GM23338 (cell line): ENCODE measurements around the gene PDE4B. TPM values are rescaled to one million over a fixed set of nuclear protein-coding genes. Genes with fewer than 3 reads are reported as not detected.
A peak's percentile ranks its signal among the peaks of the same experiment; 100 is the strongest.

Experiments
- ATAC-seq: fragments of 200-7000 bp; cut with Tn5 transposase; 3 replicates; pipeline ENCODE4 v1.9.1; 2020
- DNase-seq: peaks from one replicate; pipeline ENCODE4 v3.0.0-alpha.2; 2015; ENCODE audit warnings: low spot score
- H2AFZ ChIP-seq: fragments of 200-600 bp; sonication (generic); 2 replicates; pipeline ENCODE4 v1.8.0; 2016; ENCODE audit warnings: antibody characterized with exemption, mild to moderate bottlenecking, moderate library complexity
- H3F3A ChIP-seq: fragments of 200-600 bp; sonication (generic); replicated peaks from 2 replicates; pipeline ENCODE4 v1.8.0; 2017; ENCODE audit warnings: antibody characterized with exemption, mixed run types, low read depth
- H3K27ac ChIP-seq: fragments of 200-600 bp; sonication (generic); 2 replicates; pipeline ENCODE4 v1.6.1; 2016; ENCODE audit warnings: low read depth
- H3K27me3 ChIP-seq: fragments of 200-600 bp; sonication (generic); 2 replicates; pipeline ENCODE4 v1.8.0; 2016; ENCODE audit warnings: mild to moderate bottlenecking, mixed run types, moderate library complexity; ENCODE audit not compliant: insufficient read depth
- H3K36me3 ChIP-seq: fragments of 200-600 bp; sonication (generic); 2 replicates; pipeline ENCODE4 v1.8.0; 2016; ENCODE audit warnings: mild to moderate bottlenecking; ENCODE audit not compliant: insufficient read depth
- H3K4me1 ChIP-seq: fragments of 200-600 bp; sonication (generic); 2 replicates; pipeline ENCODE4 v1.8.0; 2016; ENCODE audit warnings: mild to moderate bottlenecking, moderate library complexity; ENCODE audit not compliant: insufficient read depth
- H3K4me2 ChIP-seq: fragments of 200-600 bp; sonication (generic); 2 replicates; pipeline ENCODE4 v1.7.1; 2017; ENCODE audit warnings: mixed run types
- H3K4me3 ChIP-seq: fragments of 200-600 bp; sonication (generic); 2 replicates; pipeline ENCODE4 v1.6.1; 2016; ENCODE audit warnings: mixed run types
- H3K79me2 ChIP-seq: fragments of 200-600 bp; sonication (generic); replicated peaks from 2 replicates; pipeline ENCODE4 v1.8.0; 2017; ENCODE audit warnings: mild to moderate bottlenecking; ENCODE audit not compliant: insufficient read depth
- H3K9me2 ChIP-seq: fragments of 200-600 bp; sonication (generic); 2 replicates; pipeline ENCODE4 v1.8.0; 2017; ENCODE audit not compliant: insufficient read depth
- H4K20me1 ChIP-seq: fragments of 200-600 bp; sonication (generic); replicated peaks from 2 replicates; pipeline ENCODE4 v1.8.0; 2017; ENCODE audit warnings: mild to moderate bottlenecking; ENCODE audit not compliant: insufficient read depth
- H3K27ac Mint-ChIP-seq: 2 replicates; pipeline ENCODE4 v1.8.0; 2020; ENCODE audit warnings: inconsistent platforms, mild to moderate bottlenecking, moderate library complexity, mixed read lengths
- H3K27me3 Mint-ChIP-seq: 3 replicates; pipeline ENCODE4 v1.8.0; 2022; ENCODE audit warnings: low read depth, mild to moderate bottlenecking, moderate library complexity, mixed read lengths, inconsistent platforms; ENCODE audit not compliant: insufficient read depth, poor library complexity
- H3K36me3 Mint-ChIP-seq: 3 replicates; pipeline ENCODE4 v1.8.0; 2021; ENCODE audit warnings: low read depth, mild to moderate bottlenecking, inconsistent platforms, moderate library complexity, mixed read lengths
- H3K4me1 Mint-ChIP-seq: 3 replicates; pipeline ENCODE4 v1.8.0; 2020; ENCODE audit warnings: mild to moderate bottlenecking, inconsistent platforms, mixed read lengths
- H3K4me3 Mint-ChIP-seq: 3 replicates; pipeline ENCODE4 v1.8.0; 2021; ENCODE audit warnings: moderate library complexity, mild to moderate bottlenecking, inconsistent platforms, mixed read lengths
- H3K9me3 Mint-ChIP-seq: 3 replicates; pipeline ENCODE4 v1.8.0; 2020; ENCODE audit warnings: moderate library complexity, mild to moderate bottlenecking, inconsistent platforms, mixed read lengths
- CREB1 ChIP-seq: fragments of 250-450 bp; sonication (Bioruptor Pico); IDR thresholded peaks from 2 replicates; pipeline ENCODE4 v1.5.0; 2020; ENCODE audit warnings: low read depth, mild to moderate bottlenecking, moderate library complexity
- EZH2 ChIP-seq: fragments of 200-600 bp; sonication (generic); IDR thresholded peaks from one replicate; pipeline ENCODE4 v1.8.0; 2017; ENCODE audit warnings: antibody characterized with exemption, mild to moderate bottlenecking, low read depth; ENCODE audit not compliant: unreplicated experiment
- EZH2phosphoT487 ChIP-seq: fragments of 200-600 bp; sonication (generic); IDR thresholded peaks from one replicate; pipeline ENCODE4 v1.8.1; 2018; ENCODE audit warnings: antibody characterized with exemption; ENCODE audit not compliant: unreplicated experiment
- JUNB ChIP-seq: IDR thresholded peaks from one replicate; pipeline ENCODE4 v1.6.1; 2016; ENCODE audit warnings: antibody characterized with exemption; ENCODE audit not compliant: unreplicated experiment
- NANOG ChIP-seq: IDR thresholded peaks from 2 replicates; pipeline ENCODE4 v1.6.1; 2016; ENCODE audit warnings: antibody characterized with exemption, borderline replicate concordance
- POLR2AphosphoS5 ChIP-seq: IDR thresholded peaks from 2 replicates; pipeline ENCODE4 v1.6.1; 2016; ENCODE audit warnings: antibody characterized with exemption, low read depth
- ZNF331 ChIP-seq: fragments of 250-450 bp; sonication (Bioruptor Pico); IDR thresholded peaks from 2 replicates; pipeline ENCODE4 v1.5.0; 2020; ENCODE audit warnings: low read depth, mild to moderate bottlenecking, moderate library complexity
- polyA plus RNA-seq: library from polyadenylated mRNA; unstranded; fragments of >200 nt; fragmentation: Nextera tagmentation; extraction: Ambion mirVana; gene quantifications from 2 replicates; pipeline ENCODE4 v1.2.1, GENCODE V29; 2016
- total RNA-seq: library from RNA; depleted of rRNA; stranded (reverse); fragments of >200 nt; shearing (Covaris generic); gene quantifications from 2 replicates; pipeline ENCODE4 v1.2.3, GENCODE V29; 2014
- TF ChIP-seq, protein P1 (sequence below), 2 experiments: fragments of 200-600 bp in 1 of 2; sonication (generic) in 1 of 2; conservative IDR thresholded peaks; 2 replicates each; pipeline versions ENCODE4 v1.5.1 to v1.6.1; 2016 to 2017; ENCODE audit warnings: antibody characterized with exemption in 2 of 2, low read depth in 2 of 2, mild to moderate bottlenecking in 2 of 2, moderate library complexity in 1 of 2
- TF ChIP-seq, protein P2 (sequence below): IDR thresholded peaks from 2 replicates; pipeline ENCODE4 v1.6.1; 2016; ENCODE audit warnings: antibody characterized with exemption
- TF ChIP-seq, protein P3 (sequence below): IDR thresholded peaks from one replicate; pipeline ENCODE4 v1.6.1; 2018; ENCODE audit warnings: antibody characterized with exemption; ENCODE audit not compliant: unreplicated experiment

PDE4B gene
- total and polyA plus RNA-seq, 2 experiments from 2014 or later, result 14.0 to 25.6 TPM

DNA sequence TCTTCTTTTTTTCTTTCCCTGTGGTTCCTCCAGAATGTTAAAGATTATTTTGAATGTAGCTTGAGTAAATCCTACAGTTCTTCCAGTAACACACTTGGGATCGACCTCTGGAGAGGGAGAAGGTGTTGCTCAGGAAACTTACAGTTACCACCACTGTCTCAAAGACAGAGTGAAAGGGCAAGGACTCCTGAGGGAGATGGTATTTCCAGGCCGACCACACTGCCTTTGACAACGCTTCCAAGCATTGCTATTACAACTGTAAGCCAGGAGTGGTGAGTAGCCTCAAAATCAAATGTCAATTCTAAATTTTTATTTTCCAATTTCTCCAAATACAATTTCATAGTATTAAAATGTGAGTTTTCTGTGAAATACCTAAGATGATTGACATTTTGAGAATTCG is 125.9 kb downstream of the PDE4B start:
- H2AFZ ChIP-seq, result no peak overlapping the region
- TF ChIP-seq EZH2, result no peak
- no peak for TF ChIP-seq POLR2AphosphoS5
- no peak for TF ChIP-seq ZNF331
- TF ChIP-seq, protein P1, sequence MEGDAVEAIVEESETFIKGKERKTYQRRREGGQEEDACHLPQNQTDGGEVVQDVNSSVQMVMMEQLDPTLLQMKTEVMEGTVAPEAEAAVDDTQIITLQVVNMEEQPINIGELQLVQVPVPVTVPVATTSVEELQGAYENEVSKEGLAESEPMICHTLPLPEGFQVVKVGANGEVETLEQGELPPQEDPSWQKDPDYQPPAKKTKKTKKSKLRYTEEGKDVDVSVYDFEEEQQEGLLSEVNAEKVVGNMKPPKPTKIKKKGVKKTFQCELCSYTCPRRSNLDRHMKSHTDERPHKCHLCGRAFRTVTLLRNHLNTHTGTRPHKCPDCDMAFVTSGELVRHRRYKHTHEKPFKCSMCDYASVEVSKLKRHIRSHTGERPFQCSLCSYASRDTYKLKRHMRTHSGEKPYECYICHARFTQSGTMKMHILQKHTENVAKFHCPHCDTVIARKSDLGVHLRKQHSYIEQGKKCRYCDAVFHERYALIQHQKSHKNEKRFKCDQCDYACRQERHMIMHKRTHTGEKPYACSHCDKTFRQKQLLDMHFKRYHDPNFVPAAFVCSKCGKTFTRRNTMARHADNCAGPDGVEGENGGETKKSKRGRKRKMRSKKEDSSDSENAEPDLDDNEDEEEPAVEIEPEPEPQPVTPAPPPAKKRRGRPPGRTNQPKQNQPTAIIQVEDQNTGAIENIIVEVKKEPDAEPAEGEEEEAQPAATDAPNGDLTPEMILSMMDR (conservative IDR thresholded peaks at IDR 0.05; ENCODE audit: low read depth in 2 of 2), result no peak
- TF ChIP-seq, protein P2, sequence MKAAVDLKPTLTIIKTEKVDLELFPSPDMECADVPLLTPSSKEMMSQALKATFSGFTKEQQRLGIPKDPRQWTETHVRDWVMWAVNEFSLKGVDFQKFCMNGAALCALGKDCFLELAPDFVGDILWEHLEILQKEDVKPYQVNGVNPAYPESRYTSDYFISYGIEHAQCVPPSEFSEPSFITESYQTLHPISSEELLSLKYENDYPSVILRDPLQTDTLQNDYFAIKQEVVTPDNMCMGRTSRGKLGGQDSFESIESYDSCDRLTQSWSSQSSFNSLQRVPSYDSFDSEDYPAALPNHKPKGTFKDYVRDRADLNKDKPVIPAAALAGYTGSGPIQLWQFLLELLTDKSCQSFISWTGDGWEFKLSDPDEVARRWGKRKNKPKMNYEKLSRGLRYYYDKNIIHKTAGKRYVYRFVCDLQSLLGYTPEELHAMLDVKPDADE, result no peak
- TF ChIP-seq CREB1 (CRISPR knock-in tag), result no peak
- no peak for TF ChIP-seq EZH2phosphoT487
- TF ChIP-seq, protein P3, sequence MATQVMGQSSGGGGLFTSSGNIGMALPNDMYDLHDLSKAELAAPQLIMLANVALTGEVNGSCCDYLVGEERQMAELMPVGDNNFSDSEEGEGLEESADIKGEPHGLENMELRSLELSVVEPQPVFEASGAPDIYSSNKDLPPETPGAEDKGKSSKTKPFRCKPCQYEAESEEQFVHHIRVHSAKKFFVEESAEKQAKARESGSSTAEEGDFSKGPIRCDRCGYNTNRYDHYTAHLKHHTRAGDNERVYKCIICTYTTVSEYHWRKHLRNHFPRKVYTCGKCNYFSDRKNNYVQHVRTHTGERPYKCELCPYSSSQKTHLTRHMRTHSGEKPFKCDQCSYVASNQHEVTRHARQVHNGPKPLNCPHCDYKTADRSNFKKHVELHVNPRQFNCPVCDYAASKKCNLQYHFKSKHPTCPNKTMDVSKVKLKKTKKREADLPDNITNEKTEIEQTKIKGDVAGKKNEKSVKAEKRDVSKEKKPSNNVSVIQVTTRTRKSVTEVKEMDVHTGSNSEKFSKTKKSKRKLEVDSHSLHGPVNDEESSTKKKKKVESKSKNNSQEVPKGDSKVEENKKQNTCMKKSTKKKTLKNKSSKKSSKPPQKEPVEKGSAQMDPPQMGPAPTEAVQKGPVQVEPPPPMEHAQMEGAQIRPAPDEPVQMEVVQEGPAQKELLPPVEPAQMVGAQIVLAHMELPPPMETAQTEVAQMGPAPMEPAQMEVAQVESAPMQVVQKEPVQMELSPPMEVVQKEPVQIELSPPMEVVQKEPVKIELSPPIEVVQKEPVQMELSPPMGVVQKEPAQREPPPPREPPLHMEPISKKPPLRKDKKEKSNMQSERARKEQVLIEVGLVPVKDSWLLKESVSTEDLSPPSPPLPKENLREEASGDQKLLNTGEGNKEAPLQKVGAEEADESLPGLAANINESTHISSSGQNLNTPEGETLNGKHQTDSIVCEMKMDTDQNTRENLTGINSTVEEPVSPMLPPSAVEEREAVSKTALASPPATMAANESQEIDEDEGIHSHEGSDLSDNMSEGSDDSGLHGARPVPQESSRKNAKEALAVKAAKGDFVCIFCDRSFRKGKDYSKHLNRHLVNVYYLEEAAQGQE, result no peak
- TF ChIP-seq NANOG, result no peak
- TF ChIP-seq JUNB, result no peak
- H3K79me2 ChIP-seq, result no peaks in the 10 kb centered on the region
- H3K27me3 ChIP-seq, result no peaks in the 10 kb centered on the region
- no peak overlapping the region for H3K4me2 ChIP-seq
- H3K4me1 ChIP-seq, result no peaks in the 10 kb centered on the region
- no peaks in the 10 kb centered on the region for H3F3A ChIP-seq
- no peak for ATAC-seq
- H3K9me3 Mint-ChIP-seq, result no peaks in the 10 kb centered on the region
- no peaks in the 10 kb centered on the region for H3K27me3 Mint-ChIP-seq
- H4K20me1 ChIP-seq, result no peaks in the 10 kb centered on the region
- no peak for DNase-seq
- H3K36me3 ChIP-seq, result no peaks in the 10 kb centered on the region
- H3K9me2 ChIP-seq, result no peaks in the 10 kb centered on the region
- no peaks in the 10 kb centered on the region for H3K4me1 Mint-ChIP-seq
- no peak overlapping the region for H3K4me3 Mint-ChIP-seq
- no peak overlapping the region; the same call in 1 of the 2 replicates for H3K27ac Mint-ChIP-seq
- no peaks in the 10 kb centered on the region for H3K36me3 Mint-ChIP-seq
- H3K4me3 ChIP-seq, result no peak overlapping the region
- no peak overlapping the region for H3K27ac ChIP-seq

DNA sequence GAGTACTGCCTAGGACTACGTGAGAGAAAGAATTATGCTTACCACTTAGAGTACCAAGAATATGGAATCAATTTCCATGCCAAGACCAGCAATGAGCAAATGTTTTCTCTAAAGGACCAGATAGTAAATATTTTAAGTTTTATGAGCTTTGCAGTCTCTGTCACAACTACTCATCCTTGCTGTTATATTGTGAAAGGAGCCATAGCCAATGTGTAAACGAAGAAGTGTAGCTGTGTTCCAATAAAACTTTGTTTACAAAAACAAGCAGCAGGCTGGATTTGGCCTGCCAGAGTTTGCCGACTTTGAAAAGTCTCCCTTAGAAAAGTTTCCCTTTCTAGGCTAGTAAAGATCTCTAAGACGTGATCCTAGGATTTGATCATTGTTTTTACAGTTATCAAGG is 128.8 kb downstream of the PDE4B start:
- ATAC-seq (no peak), DNase-seq (no peak)
- no peaks in the 10 kb centered on the region for H3K79me2 ChIP-seq
- Mint-ChIP-seq H3K9me3 (no peaks in the 10 kb centered on the region), H3K4me1 (no peaks in the 10 kb centered on the region), H3K27me3 (no peaks in the 10 kb centered on the region), H3K36me3 (no peaks in the 10 kb centered on the region), H3K27ac (no peak overlapping the region), H3K4me3 (no peak overlapping the region)
- no peaks in the 10 kb centered on the region for H3K27me3 ChIP-seq
- peak overlapping the region; percentile 4; the same call in 1 of the 2 replicates for H2AFZ ChIP-seq
- no peaks in the 10 kb centered on the region for H3K4me1 ChIP-seq
- H3K4me2 ChIP-seq, result no peak overlapping the region
- no peaks in the 10 kb centered on the region for H4K20me1 ChIP-seq
- no peak overlapping the region for H3K27ac ChIP-seq
- no peaks in the 10 kb centered on the region for H3K36me3 ChIP-seq
- H3K4me3 ChIP-seq, result no peak overlapping the region
- no peaks in the 10 kb centered on the region for H3F3A ChIP-seq
- H3K9me2 ChIP-seq, result no peaks in the 10 kb centered on the region
- TF ChIP-seq CREB1 (CRISPR knock-in tag) (no peak), JUNB (no peak), NANOG (no peak)
